Measurements from ENCODE around the gene SFTA2. TPM values are rescaled to one million over a fixed set of nuclear protein-coding genes. Genes with fewer than 3 reads are reported as not detected.

Gene SFTA2
- total and polyA plus RNA-seq, 10 of the 15 experiments (the other 5 are each of a cell fraction or from before 2014, with no cell fraction given) = 0.15 to 0.92 (median 0.33) TPM; not detected in 4

GRCh38 chr6:30908700-30909099, 23.3 kb downstream of the SFTA2 start:
- SMC1A ChIA-PET (ENCODE audit: uncharacterized antibody, unreplicated experiment) = interaction anchor here (0.8 to 3.0 kb wide), 3 partner anchors 25 to 212 kb away, joined by 3 to 14 read pairs (median 4); partner anchors contain the start of gene DDR1
- RAD21 ChIA-PET (ENCODE audit: unreplicated experiment) = interaction anchor here (3.5 kb wide), 1 partner anchor 25 kb away, joined by 22 read pairs; the partner anchor contains the start of gene DDR1
- Histone ChIP-seq H3K27ac (ENCODE audit: control insufficient read depth, insufficient read depth) (peak overlapping the region; percentile 75; the same call in 1 of the 2 replicates), H4K20me1 (ENCODE audit: control insufficient read depth, insufficient read depth) (no peaks in the 10 kb centered on the region), H2AFZ (ENCODE audit: control insufficient read depth, low read depth, low read length) (peak overlapping the region; percentile 98; the same call in 1 of the 2 replicates), H3K9me3 (replicated peaks; ENCODE audit: control insufficient read depth, insufficient read depth, low read length) (no peaks in the 10 kb centered on the region), H3K4me3 (peak overlapping the region; percentile 100), H3K36me3 (ENCODE audit: control insufficient read depth in 2 of 2, insufficient read depth in 2 of 2, low read length in 1 of 2) (peaks cover 3% of the 10 kb centered on the region in 2 experiments; a peak in 1 of 4 replicates), H3K27me3 (replicated peaks in 1 of 2; ENCODE audit: control insufficient read depth in 2 of 2, insufficient read depth in 2 of 2, low read length in 1 of 2) (no peaks in the 10 kb centered on the region), H3K9ac (ENCODE audit: control insufficient read depth, insufficient read depth, low read length) (peak overlapping the region; percentile 87), H3K79me2 (ENCODE audit: control insufficient read depth, insufficient read depth, low read length) (peaks cover 11% of the 10 kb centered on the region), H3K4me2 (ENCODE audit: control insufficient read depth, insufficient read depth) (peak overlapping the region; percentile 92), H3K4me1 (ENCODE audit: control insufficient read depth, insufficient read depth, low read length) (peaks cover 9% of the 10 kb centered on the region)
- intact Hi-C loops (cut with micrococcal nuclease; ENCODE audit: unreplicated experiment) = loop anchor here (2.0 kb wide), 1 partner anchor 26 kb away; no protein-coding TSS in a partner anchor
- TF ChIP-seq, protein P1, sequence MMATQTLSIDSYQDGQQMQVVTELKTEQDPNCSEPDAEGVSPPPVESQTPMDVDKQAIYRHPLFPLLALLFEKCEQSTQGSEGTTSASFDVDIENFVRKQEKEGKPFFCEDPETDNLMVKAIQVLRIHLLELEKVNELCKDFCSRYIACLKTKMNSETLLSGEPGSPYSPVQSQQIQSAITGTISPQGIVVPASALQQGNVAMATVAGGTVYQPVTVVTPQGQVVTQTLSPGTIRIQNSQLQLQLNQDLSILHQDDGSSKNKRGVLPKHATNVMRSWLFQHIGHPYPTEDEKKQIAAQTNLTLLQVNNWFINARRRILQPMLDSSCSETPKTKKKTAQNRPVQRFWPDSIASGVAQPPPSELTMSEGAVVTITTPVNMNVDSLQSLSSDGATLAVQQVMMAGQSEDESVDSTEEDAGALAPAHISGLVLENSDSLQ (IDR thresholded peaks at IDR 0.05) = peak; percentile 26; the same call in 1 of the 2 replicates
- TF ChIP-seq CBFB (IDR thresholded peaks at IDR 0.05; ENCODE audit: low read depth) = no peak
- TF ChIP-seq USF1 (IDR thresholded peaks at IDR 0.05; ENCODE audit: borderline replicate concordance, extremely low read length, insufficient read depth, low read depth, low read length) = no peak
- CTCF ChIA-PET = interaction anchor here (1.2 to 1.9 kb wide), 3 partner anchors 23 to 178 kb away, joined by 5 to 6 read pairs (median 5); no protein-coding TSS in a partner anchor
- POLR2A ChIA-PET = no interaction called here
- ATAC-seq (no peak), FAIRE-seq (no peak), DNase-seq (ENCODE audit: low read depth, low spot score) (no peak)
- BruUV-seq (replicated peaks) = no TSS peak
- WGBS (ENCODE audit: insufficient coverage, insufficient replicate concordance, low lambda C conversion rate, missing lambda C conversion rate) = 16% methylated on average over 2 of the region's 2 CpGs
- in situ Hi-C loops (cut with MboI) = no loop called here
